ENCODE measurements around the gene PHLDA2. TPM values are rescaled to one million over a fixed set of nuclear protein-coding genes. Genes with fewer than 3 reads are reported as not detected.

Gene PHLDA2
- total RNA-seq, 1 experiment from 2014 or later: 195 TPM

GRCh38 chr11:2920343-2920742, 8.9 kb downstream of the PHLDA2 start:
- Histone ChIP-seq H3K4me3 (ENCODE audit: low read depth in 2 of 2, low read length in 2 of 2) (no peak overlapping the region), H3K27me3 (ENCODE audit: control insufficient read depth, insufficient read depth, low read length) (no peaks in the 10 kb centered on the region), H3K9me3 (ENCODE audit: control insufficient read depth, insufficient read depth, low read depth, low read length) (no peaks in the 10 kb centered on the region), H3K27ac (ENCODE audit: low read length) (no peak overlapping the region), H3K36me3 (ENCODE audit: control insufficient read depth, insufficient read depth, low read length) (no peaks in the 10 kb centered on the region), H3K4me1 (ENCODE audit: control insufficient read depth, insufficient read depth, low read length) (peaks cover 16% of the 10 kb centered on the region)
- POLR2A ChIA-PET: interaction anchor here (0.6 to 0.8 kb wide), 4 partner anchors 9 to 425 kb away, joined by 3 to 7 read pairs (median 5); partner anchors contain the start of gene PHLDA2
- TF ChIP-seq TCF7L2 (IDR thresholded peaks at IDR 0.05; ENCODE audit: low read depth, low read length): no peak
- TF ChIP-seq REST (IDR thresholded peaks at IDR 0.05; ENCODE audit: insufficient read depth in 1 of 2, low read depth in 2 of 2, low read length in 1 of 2): no peak
- no peak for TF ChIP-seq SIN3A (IDR thresholded peaks at IDR 0.05; ENCODE audit: borderline replicate concordance, insufficient read depth, low read depth, low read length)
- TF ChIP-seq POLR2AphosphoS5 (IDR thresholded peaks at IDR 0.05; ENCODE audit: low read depth, low read length): no peak
- TF ChIP-seq CTCF (IDR thresholded peaks at IDR 0.05): no peak
- DNase-seq (ENCODE audit: low read depth, low spot score) (no peak), ATAC-seq (no peak)
- in situ Hi-C loops (cut with HindIII; ENCODE audit: low pct_unique_long_range_greater_than_20kb, low sequenced_read_pairs): no loop called here
- intact Hi-C loops (cut with micrococcal nuclease; ENCODE audit: unreplicated experiment): no loop called here
- CTCF ChIA-PET: no interaction called here
- no TSS peak for BruUV-seq (replicated peaks)

- POLR2A ChIA-PET: interaction anchor here (0.6 kb wide), 2 partner anchors 36 to 60 kb away, joined by 4 to 12 read pairs; no protein-coding TSS in a partner anchor
- TF ChIP-seq SIN3A (IDR thresholded peaks at IDR 0.05; ENCODE audit: borderline replicate concordance, insufficient read depth, low read depth, low read length): no peak
- TF ChIP-seq CTCF (IDR thresholded peaks at IDR 0.05): no peak
- H3K27me3 ChIP-seq (ENCODE audit: control insufficient read depth, insufficient read depth, low read length): no peaks in the 10 kb centered on the region
- peaks cover 11% of the 10 kb centered on the region for H3K4me1 ChIP-seq (ENCODE audit: control insufficient read depth, insufficient read depth, low read length)
- no TSS peak for BruUV-seq (replicated peaks)
- DNase-seq (ENCODE audit: low read depth, low spot score): no peak
- H3K4me3 ChIP-seq (ENCODE audit: low read depth in 2 of 2, low read length in 2 of 2): no peak overlapping the region
- H3K9me3 ChIP-seq (ENCODE audit: control insufficient read depth, insufficient read depth, low read depth, low read length): no peaks in the 10 kb centered on the region
- H3K36me3 ChIP-seq (ENCODE audit: control insufficient read depth, insufficient read depth, low read length): no peaks in the 10 kb centered on the region
- ATAC-seq: no peak
- CTCF ChIA-PET: no interaction called here
- in situ Hi-C loops (cut with HindIII; ENCODE audit: low pct_unique_long_range_greater_than_20kb, low sequenced_read_pairs) (no loop called here), intact Hi-C loops (cut with micrococcal nuclease; ENCODE audit: unreplicated experiment) (no loop called here)
- no peak overlapping the region for H3K27ac ChIP-seq (ENCODE audit: low read length)
Observed at GRCh38 chr11:2919837-2920236, 9.4 kb downstream of the PHLDA2 start.

Measured in Panc1 (cell line).